HepG2 (cell line): ENCODE data around the gene LEP. TPM values are rescaled to one million over a fixed set of nuclear protein-coding genes. Genes with fewer than 3 reads are reported as not detected.

Experiments used
- ATAC-seq: fragments of 200-7000 bp; cut with Tn5 transposase; 3 replicates; pipeline ENCODE4 v1.9.1; 2020; ENCODE audit warnings: mild to moderate bottlenecking, moderate library complexity
- BruUV-seq: library from RNA; stranded (reverse); fragments of 400-500 nt; replicated peaks from 2 replicates; lab custom pipeline; 2021; lab: Mats Ljungman, UMichigan
- CTCF ChIA-PET: fragments of 300-600 bp; formaldehyde crosslinking; extraction: SDS; loops from one replicate; lab custom pipeline; 2021; ENCODE audit warnings: low total read pairs, inconsistent platforms, low intra/inter-chr PET ratio; lab: Yijun Ruan, JAX
- POLR2A ChIA-PET: fragments of 350-600 bp; sonication (Branson Sonifier 250); formaldehyde crosslinking; loops from one replicate; lab custom pipeline; 2020; ENCODE audit warnings: antibody characterized with exemption, inconsistent platforms; lab: Yijun Ruan, JAX
- DNase-seq: peaks from one replicate; pipeline ENCODE4 v3.0.0-alpha.2; 2015; ENCODE audit warnings: low spot score
- FAIRE-seq: peaks from 3 replicates; lab custom pipeline; 2011; peaks lifted over from hg19 to GRCh38; lab: Jason Lieb, UNC
- H2AFZ ChIP-seq: one replicate; pipeline ENCODE4 v1.6.1; 2011; ENCODE audit warnings: low read length, inconsistent platforms
- H3K27ac ChIP-seq: fragments of 300-600 bp; 3 replicates; pipeline ENCODE4 v1.8.0; 2011; ENCODE audit warnings: mixed run types, mild to moderate bottlenecking, mixed read lengths, low read length, inconsistent platforms; ENCODE audit not compliant: insufficient read depth; ENCODE audit errors: extremely low read length
- H3K27me3 ChIP-seq, 2 experiments: fragments of 200-600 bp in 1 of 2; 2 replicates in 1 of 2; 3 replicates in 1 of 2; pipeline versions ENCODE4 v1.6.0 to v1.8.0; 2011; ENCODE audit warnings: low read length in 2 of 2, mild to moderate bottlenecking in 2 of 2, moderate library complexity in 2 of 2, inconsistent platforms in 1 of 2; ENCODE audit not compliant: insufficient read depth in 2 of 2, control insufficient read depth in 1 of 2
- H3K36me3 ChIP-seq, 2 experiments: fragments of 200-600 bp in 1 of 2; replicated peaks in 1 of 2; 2 replicates in 1 of 2; 3 replicates in 1 of 2; pipeline versions ENCODE4 v1.5.1 to v1.8.0; 2011; ENCODE audit warnings: low read length in 2 of 2, inconsistent platforms in 1 of 2; ENCODE audit not compliant: insufficient read depth in 2 of 2, control insufficient read depth in 1 of 2
- H3K4me1 ChIP-seq: 2 replicates; pipeline ENCODE4 v1.5.1; 2012; ENCODE audit warnings: low read length, inconsistent platforms; ENCODE audit not compliant: insufficient read depth
- H3K4me2 ChIP-seq: 2 replicates; pipeline ENCODE4 v1.6.0; 2011; ENCODE audit warnings: low read depth, low read length, inconsistent platforms
- H3K4me3 ChIP-seq, 3 experiments: fragments of 200-600 bp in 1 of 3; sonication (generic), shearing (Covaris generic) in 1 of 3; replicated peaks in 1 of 3; 2 replicates each; pipeline ENCODE4 v1.5.1; 2011 to 2016; ENCODE audit warnings: low read length in 3 of 3, inconsistent platforms in 2 of 3, low read depth in 2 of 3, mild to moderate bottlenecking in 2 of 3, control low read depth in 1 of 3, mixed read lengths in 1 of 3; ENCODE audit not compliant: insufficient read depth in 1 of 3
- H3K79me2 ChIP-seq: one replicate; pipeline ENCODE4 v1.6.1; 2011; ENCODE audit warnings: low read length, inconsistent platforms; ENCODE audit not compliant: insufficient read depth
- H3K9ac ChIP-seq: 2 replicates; pipeline ENCODE4 v1.6.0; 2011; ENCODE audit warnings: mild to moderate bottlenecking, low read depth, low read length, inconsistent platforms; ENCODE audit not compliant: insufficient read depth
- H3K9me3 ChIP-seq: 2 replicates; pipeline ENCODE4 v1.5.1; 2012; ENCODE audit warnings: mild to moderate bottlenecking, low read length
- H4K20me1 ChIP-seq: 2 replicates; pipeline ENCODE4 v1.6.0; 2011; ENCODE audit warnings: inconsistent platforms, mild to moderate bottlenecking, low read length, moderate library complexity; ENCODE audit not compliant: insufficient read depth
- BATF2 ChIP-seq: sonication (generic); formaldehyde crosslinking; IDR thresholded peaks from 2 replicates; pipeline ENCODE4 v1.8.0; 2022; ENCODE audit warnings: mild to moderate bottlenecking, missing genetic modification reagents, moderate library complexity
- DMAP1 ChIP-seq: IDR thresholded peaks from 2 replicates; pipeline ENCODE4 v1.6.1; 2016
- KMT2A ChIP-seq: sonication (generic); formaldehyde crosslinking; IDR thresholded peaks from 2 replicates; pipeline ENCODE4 v1.4.0; 2020; ENCODE audit warnings: missing genetic modification reagents
- MAFK ChIP-seq, 2 experiments: IDR thresholded peaks in 1 of 2; conservative IDR thresholded peaks in 1 of 2; 2 replicates each; pipeline ENCODE4 v1.6.1; 2011; ENCODE audit warnings: improper control_type of control experiment in 2 of 2, low read length in 2 of 2
- NFRKB ChIP-seq: fragments of 450-650 bp; IDR thresholded peaks from 2 replicates; pipeline ENCODE4 v1.6.1; 2017
- ZNF232 ChIP-seq: sonication (generic); formaldehyde crosslinking; IDR thresholded peaks from 2 replicates; pipeline ENCODE4 v1.4.0; 2020; ENCODE audit warnings: missing genetic modification reagents, borderline replicate concordance
- ZNF550 ChIP-seq: sonication (generic); formaldehyde crosslinking; IDR thresholded peaks from 2 replicates; pipeline ENCODE4 v1.4.0; 2020; ENCODE audit warnings: mild to moderate bottlenecking, missing genetic modification reagents, borderline replicate concordance
- ZNF607 ChIP-seq: sonication (generic); formaldehyde crosslinking; IDR thresholded peaks from 2 replicates; pipeline ENCODE4 v1.5.1; 2020; ENCODE audit warnings: missing genetic modification reagents, mild to moderate bottlenecking, borderline replicate concordance
- ZNF614 ChIP-seq: IDR thresholded peaks from 2 replicates; pipeline ENCODE4 v1.6.1; 2018; ENCODE audit warnings: missing biosample characterization, missing genetic modification reagents, inconsistent platforms, borderline replicate concordance
- ZNF674 ChIP-seq: sonication (generic); formaldehyde crosslinking; IDR thresholded peaks from 2 replicates; pipeline ENCODE4 v1.5.0; 2020; ENCODE audit warnings: low read depth, mild to moderate bottlenecking, missing genetic modification reagents
- ZNF891 ChIP-seq: sonication (generic); formaldehyde crosslinking; IDR thresholded peaks from 2 replicates; pipeline ENCODE4 v1.5.0; 2020; ENCODE audit warnings: mild to moderate bottlenecking, missing genetic modification reagents
- ZSCAN31 ChIP-seq: sonication (generic); formaldehyde crosslinking; IDR thresholded peaks from 2 replicates; pipeline ENCODE4 v1.5.0; 2020; ENCODE audit warnings: low read depth, mild to moderate bottlenecking, missing genetic modification reagents
- WGBS: methylation state at CpG from one replicate; pipeline ENCODE4 v1.1.6; 2017; ENCODE audit warnings: low lambda C conversion rate; 5-methylcytosine and 5-hydroxymethylcytosine counted together
- in situ Hi-C: cut with HindIII; loops from 2 replicates; pipeline ENCODE4 v1.10.0; 2017; ENCODE audit warnings: low pct_unique_long_range_greater_than_20kb; ENCODE audit not compliant: extremely low pct_ligation_motif_present
- intact Hi-C: fragments of 100-400 bp; cut with micrococcal nuclease; formaldehyde crosslinking; loops from one replicate; pipeline ENCODE4 v1.10.0; 2022; ENCODE audit not compliant: unreplicated experiment
- polyA plus RNA-seq, 8 experiments: library from polyadenylated mRNA; depleted of rRNA in 3 of 8; stranded (reverse) in 7 of 8; unstranded in 1 of 8; fragments of >200 nt; fragmentation: Illumina TruSeq in 4 of 8; extraction: Trizol in 4 of 8; gene quantifications; 2 replicates each; pipeline versions ENCODE4 v1.2.1 to v1.2.3, GENCODE V29; 2011 to 2016; ENCODE audit warnings: low read depth in 4 of 8, missing spikeins in 1 of 8, mixed read lengths in 1 of 8; ENCODE audit not compliant: insufficient read depth in 1 of 8
- total RNA-seq, 5 experiments: library from RNA; depleted of rRNA; stranded (reverse); fragments of >200 nt; fragmentation: Illumina TruSeq; extraction: Trizol; gene quantifications; 2 replicates each; pipeline ENCODE4 v1.2.3, GENCODE V29; 2016; ENCODE audit warnings: low read depth in 1 of 5

Gene LEP
- total and polyA plus RNA-seq, 2 of the 13 experiments (the other 11 are each of a cell fraction or from before 2014, with no cell fraction given): 0.05 TPM; not detected in 1

DNA sequence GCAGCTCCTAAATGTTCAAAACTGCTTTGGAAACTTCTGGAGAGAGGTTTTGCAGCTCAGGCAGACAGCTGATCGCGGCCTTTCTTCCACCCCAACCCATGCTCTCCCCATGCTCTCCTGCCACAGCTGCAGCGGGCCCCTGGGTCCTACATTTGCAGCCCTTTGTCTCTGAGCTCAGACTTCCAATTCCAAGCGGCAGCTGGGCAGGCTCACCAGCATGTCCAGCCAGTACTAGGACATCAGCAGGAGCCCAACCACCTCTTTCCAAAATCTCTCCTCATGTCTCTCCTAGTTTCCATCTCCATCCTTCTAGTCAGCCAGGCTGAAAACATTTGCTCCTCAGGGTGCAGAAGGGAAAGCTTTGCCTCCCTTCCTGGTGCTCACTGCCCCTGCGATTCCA, 6.0 kb downstream of the LEP start:
- no peak for TF ChIP-seq DMAP1
- no peak for TF ChIP-seq ZNF891 (CRISPR knock-in tag)
- no peak for TF ChIP-seq ZNF607
- TF ChIP-seq KMT2A (CRISPR knock-in tag): no peak
- no peak for TF ChIP-seq ZNF674
- TF ChIP-seq BATF2 (CRISPR knock-in tag): no peak
- TF ChIP-seq MAFK (conservative IDR thresholded peaks at IDR 0.05 in 1 of 2, IDR thresholded peaks at IDR 0.05 in 1 of 2; ENCODE audit: low read length in 2 of 2): no peak
- no peak for TF ChIP-seq ZNF232 (CRISPR knock-in tag)
- no peak for TF ChIP-seq ZNF614 (CRISPR knock-in tag)
- TF ChIP-seq ZNF550 (CRISPR knock-in tag): no peak
- TF ChIP-seq ZSCAN31: no peak
- TF ChIP-seq NFRKB: no peak
- TF ChIP-seq, all 625 proteins: peak for 0

More for the DNA sequence above, 6.0 kb downstream of the LEP start:
- H2AFZ ChIP-seq: no peak overlapping the region
- no peaks in the 10 kb centered on the region for H3K79me2 ChIP-seq
- no peaks in the 10 kb centered on the region for H3K4me1 ChIP-seq
- no peak for ATAC-seq
- no TSS peak for BruUV-seq
- H3K27me3 ChIP-seq: peaks cover 1 to 45% of the 10 kb centered on the region in 2 experiments; a peak in 3 of 5 replicates
- H3K36me3 ChIP-seq: no peaks in the 10 kb centered on the region
- ChIA-PET POLR2A (no interaction called here), CTCF (no interaction called here)
- DNase-seq: no peak
- no peak overlapping the region for H3K4me3 ChIP-seq
- no peak overlapping the region for H3K4me2 ChIP-seq
- no peak overlapping the region for H3K27ac ChIP-seq
- no peak overlapping the region for H3K9ac ChIP-seq
- in situ Hi-C loops (no loop called here), intact Hi-C loops (no loop called here)
- no peak for FAIRE-seq
- no peaks in the 10 kb centered on the region for H3K9me3 ChIP-seq
- WGBS: 31% methylated on average over 5 of the region's 5 CpGs
- H4K20me1 ChIP-seq: no peaks in the 10 kb centered on the region
